HFF-Myc (cell line): ENCODE results near the gene DBX1.

Experiments
- DNase-seq: peaks from one replicate; pipeline ENCODE4 v3.0.0-alpha.2; 2011; ENCODE audit warnings: low read depth; ENCODE audit errors: extremely low read depth
- H3K4me3 ChIP-seq: replicated peaks from 2 replicates; pipeline ENCODE4 v1.5.1; 2011; ENCODE audit warnings: low read depth, mild to moderate bottlenecking, control low read depth, low read length
- TF ChIP-seq, protein P1 (sequence below): IDR thresholded peaks from 2 replicates; pipeline ENCODE4 v1.5.1; 2012; ENCODE audit warnings: mild to moderate bottlenecking, low read depth, low read length, control low read depth; ENCODE audit errors: missing control alignments

The DBX1 gene

DNA sequence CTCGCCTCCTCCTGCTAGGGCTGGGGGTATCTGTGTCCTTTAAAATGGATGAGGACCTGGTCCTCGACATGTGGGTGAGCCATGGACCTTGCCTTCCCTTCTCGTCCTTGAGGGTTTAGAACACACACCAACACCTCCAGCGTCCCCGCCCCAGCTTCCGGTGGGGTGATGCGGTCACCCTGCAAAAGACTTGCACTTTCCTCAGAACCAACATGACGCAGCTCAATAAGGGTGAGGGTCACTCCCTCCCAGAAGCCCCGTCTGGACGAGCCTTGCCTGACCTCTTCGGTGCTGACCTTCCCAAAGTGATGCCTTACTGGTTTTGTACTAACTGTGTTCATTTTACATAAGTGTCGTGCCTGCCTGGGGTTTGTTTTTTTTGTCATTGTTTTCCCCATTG is 41.0 kb downstream of the DBX1 start:
- DNase-seq, result no peak
- TF ChIP-seq, protein P1, sequence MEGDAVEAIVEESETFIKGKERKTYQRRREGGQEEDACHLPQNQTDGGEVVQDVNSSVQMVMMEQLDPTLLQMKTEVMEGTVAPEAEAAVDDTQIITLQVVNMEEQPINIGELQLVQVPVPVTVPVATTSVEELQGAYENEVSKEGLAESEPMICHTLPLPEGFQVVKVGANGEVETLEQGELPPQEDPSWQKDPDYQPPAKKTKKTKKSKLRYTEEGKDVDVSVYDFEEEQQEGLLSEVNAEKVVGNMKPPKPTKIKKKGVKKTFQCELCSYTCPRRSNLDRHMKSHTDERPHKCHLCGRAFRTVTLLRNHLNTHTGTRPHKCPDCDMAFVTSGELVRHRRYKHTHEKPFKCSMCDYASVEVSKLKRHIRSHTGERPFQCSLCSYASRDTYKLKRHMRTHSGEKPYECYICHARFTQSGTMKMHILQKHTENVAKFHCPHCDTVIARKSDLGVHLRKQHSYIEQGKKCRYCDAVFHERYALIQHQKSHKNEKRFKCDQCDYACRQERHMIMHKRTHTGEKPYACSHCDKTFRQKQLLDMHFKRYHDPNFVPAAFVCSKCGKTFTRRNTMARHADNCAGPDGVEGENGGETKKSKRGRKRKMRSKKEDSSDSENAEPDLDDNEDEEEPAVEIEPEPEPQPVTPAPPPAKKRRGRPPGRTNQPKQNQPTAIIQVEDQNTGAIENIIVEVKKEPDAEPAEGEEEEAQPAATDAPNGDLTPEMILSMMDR, result no peak
- H3K4me3 ChIP-seq, result no peak overlapping the region

DNA sequence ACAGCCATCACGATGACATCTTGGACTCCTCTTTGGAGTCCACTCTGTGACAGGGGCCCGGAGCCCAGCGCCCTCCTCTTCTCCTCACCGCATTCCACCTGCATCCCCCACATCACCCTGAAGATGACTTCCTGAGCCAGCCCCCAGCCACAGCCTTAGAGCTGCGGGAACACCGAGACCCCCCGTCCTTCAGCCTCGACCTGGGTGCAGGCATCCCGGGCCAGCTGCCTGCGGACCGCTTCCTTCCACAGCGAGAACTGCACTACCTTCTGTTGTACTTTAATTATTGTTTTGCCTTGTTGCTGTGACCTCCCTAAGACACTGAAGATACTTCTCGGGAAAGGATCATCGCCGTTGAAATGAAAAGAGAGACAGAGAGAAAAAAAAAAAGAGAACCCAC is 42.1 kb downstream of the DBX1 start:
- no peak overlapping the region for H3K4me3 ChIP-seq
- DNase-seq, result no peak
- TF ChIP-seq, protein P1, result no peak

DNA sequence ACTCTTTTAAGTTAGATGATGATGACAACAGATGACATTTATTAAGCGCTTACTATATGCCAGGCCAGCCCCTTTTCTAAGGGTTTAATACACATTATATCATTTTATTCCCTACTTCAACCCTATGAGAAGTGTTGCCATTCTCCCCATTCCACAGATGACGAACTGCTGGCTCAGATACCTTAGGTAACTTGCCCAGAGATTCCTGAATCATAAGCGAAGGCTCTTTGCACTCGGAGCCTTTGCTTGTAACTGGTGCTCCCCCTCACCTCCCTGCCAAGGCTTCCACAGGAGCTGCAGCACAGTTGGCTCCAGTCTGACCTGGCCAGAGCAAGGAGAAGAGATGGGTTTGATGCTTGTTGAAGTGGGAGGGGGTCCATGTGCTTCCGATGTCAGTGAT is 43.0 kb downstream of the DBX1 start:
- H3K4me3 ChIP-seq, result no peak overlapping the region
- no peak for DNase-seq
- TF ChIP-seq, protein P1, result no peak

DNA sequence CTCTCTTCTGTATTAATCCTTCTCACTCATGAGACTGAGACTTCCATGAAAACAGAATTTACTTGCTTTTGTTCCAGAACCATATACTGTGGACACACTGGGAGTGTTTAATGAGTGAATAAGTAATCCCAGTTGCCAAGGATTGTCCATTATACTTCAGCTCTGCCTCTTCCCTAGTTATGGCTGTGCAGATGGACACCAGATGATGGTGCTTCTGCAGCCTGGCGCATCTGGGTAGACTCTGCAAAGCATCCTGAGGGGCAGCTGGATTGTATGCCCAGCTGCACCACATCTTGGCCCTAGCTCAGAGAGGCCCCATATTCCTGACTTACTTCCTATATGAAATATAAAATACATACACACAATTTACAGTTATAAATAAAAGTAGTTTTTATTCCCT is 43.5 kb downstream of the DBX1 start:
- TF ChIP-seq, protein P1, result no peak
- peak; percentile 70 for DNase-seq
- no peak overlapping the region for H3K4me3 ChIP-seq

DNA sequence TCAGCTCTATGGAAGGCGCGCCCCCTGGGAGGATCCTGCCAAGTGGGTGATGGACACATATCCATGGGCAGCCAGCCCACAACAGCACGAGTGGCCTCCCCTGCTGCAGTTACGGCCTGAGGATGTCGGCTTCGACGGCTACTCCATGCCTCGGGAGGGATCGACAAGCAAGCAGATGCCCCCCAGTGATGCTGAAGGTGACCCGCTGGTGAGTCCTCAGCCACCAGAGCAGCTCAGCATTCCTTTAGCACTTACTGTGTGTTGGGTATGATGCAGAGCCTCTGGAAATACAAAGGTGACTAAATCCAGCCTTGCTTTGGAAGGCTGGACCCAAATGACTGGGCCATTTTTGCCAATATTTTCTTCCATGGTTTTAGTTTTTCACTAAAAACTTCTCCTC is 45.7 kb downstream of the DBX1 start:
- no peak for DNase-seq
- no peak overlapping the region for H3K4me3 ChIP-seq
- TF ChIP-seq, protein P1, result no peak

DNA sequence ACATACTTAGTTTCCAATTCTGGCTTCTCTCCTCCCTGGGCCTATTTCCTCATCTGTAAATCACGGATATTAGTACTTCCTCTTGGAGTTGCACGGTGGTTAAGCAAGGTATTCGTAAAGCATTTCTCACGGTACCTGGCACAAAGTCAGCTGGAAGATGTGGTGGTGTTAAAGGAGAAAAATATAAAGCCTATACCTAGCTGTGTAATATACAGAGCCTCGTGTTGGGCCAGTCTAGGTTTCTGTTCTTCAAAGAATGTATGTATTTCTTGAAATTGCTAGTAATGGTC is 47.2 kb downstream of the DBX1 start:
- H3K4me3 ChIP-seq, result no peak overlapping the region
- TF ChIP-seq, protein P1, result no peak
- no peak for DNase-seq

DNA sequence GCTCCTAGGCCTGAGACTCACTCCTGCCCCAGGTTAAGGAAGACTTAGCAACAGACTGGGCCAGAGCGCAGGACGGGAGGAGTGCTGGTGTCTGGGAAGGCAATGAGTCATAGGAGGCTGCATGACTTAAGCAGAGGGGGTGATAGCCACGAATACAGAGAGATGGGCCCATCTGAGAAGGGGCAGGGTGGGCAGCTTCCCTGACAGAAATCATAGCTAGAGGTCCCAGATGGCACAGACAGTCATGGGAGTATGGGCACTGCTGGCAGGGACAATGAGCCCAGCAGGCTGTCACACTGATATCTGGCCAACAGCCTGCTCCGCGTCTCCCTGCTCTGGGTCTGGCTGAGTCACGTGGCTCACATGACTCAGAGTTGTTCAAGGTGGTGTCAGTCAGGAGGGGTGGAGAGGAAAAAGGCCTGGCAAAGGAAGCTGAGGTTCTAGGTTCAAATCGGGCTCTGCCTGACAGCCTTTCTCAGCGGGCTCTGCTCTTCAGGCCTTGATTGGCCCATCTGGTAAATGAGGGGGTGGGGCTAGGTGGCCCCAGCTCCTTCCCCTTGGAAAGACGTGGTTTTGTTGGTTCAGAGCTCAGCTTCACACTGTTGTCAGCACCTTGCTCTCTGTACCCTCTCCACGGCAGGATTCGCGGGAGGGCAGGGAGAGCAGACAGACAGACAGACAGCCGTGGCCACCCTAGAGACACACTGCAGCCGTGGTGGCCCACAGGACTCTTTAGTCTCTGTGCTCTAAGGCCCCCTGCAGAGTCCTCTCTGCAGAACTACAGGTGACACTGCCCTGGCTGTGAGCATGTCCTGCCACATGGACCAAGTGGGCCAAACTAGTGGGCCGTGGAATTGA is 47.8 kb downstream of the DBX1 start:
- H3K4me3 ChIP-seq, result peak overlapping the region; percentile 2
- peak; percentile 81 for DNase-seq

More for the DNA sequence above, 47.8 kb downstream of the DBX1 start:
- TF ChIP-seq, protein P1, result no peak
